Spleen (tissue), 7 donors: ENCODE measurements around the gene SNCB.

Experiments
- POLR2A ChIP-seq, 3 donors: fragments of 450-650 bp; IDR thresholded peaks; one replicate each; pipeline ENCODE4 v1.5.1; 2017; ENCODE audit warnings: antibody characterized with exemption in 3 of 3, mild to moderate bottlenecking in 1 of 3
- TF ChIP-seq, protein P1 (sequence below), 11 experiments: fragments of 200-600 bp in 7 of 11; fragments of 450-650 bp in 4 of 11; sonication (generic) in 4 of 11; IDR thresholded peaks in 8 of 11; conservative IDR thresholded peaks in 3 of 11; 1 replicate in 7 of 11; 2 replicates in 4 of 11; pipeline versions ENCODE4 v1.4.0 to v1.8.0; 2016 to 2021; ENCODE audit warnings: antibody characterized with exemption in 11 of 11, inconsistent platforms in 4 of 11, mild to moderate bottlenecking in 1 of 11
- donor health status: DM: no; HTN: no; CAD: no; lungs with moderate emphysema.
- donor health status: DM: no; HTN: no; CAD: no.
- donor health status: DM: no; HTN: no; CAD: no.

- TF ChIP-seq, protein P1, sequence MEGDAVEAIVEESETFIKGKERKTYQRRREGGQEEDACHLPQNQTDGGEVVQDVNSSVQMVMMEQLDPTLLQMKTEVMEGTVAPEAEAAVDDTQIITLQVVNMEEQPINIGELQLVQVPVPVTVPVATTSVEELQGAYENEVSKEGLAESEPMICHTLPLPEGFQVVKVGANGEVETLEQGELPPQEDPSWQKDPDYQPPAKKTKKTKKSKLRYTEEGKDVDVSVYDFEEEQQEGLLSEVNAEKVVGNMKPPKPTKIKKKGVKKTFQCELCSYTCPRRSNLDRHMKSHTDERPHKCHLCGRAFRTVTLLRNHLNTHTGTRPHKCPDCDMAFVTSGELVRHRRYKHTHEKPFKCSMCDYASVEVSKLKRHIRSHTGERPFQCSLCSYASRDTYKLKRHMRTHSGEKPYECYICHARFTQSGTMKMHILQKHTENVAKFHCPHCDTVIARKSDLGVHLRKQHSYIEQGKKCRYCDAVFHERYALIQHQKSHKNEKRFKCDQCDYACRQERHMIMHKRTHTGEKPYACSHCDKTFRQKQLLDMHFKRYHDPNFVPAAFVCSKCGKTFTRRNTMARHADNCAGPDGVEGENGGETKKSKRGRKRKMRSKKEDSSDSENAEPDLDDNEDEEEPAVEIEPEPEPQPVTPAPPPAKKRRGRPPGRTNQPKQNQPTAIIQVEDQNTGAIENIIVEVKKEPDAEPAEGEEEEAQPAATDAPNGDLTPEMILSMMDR (IDR thresholded peaks at IDR 0.05 in 8 of 11, conservative IDR thresholded peaks at IDR 0.05 in 3 of 11), result no peak
- TF ChIP-seq POLR2A (IDR thresholded peaks at IDR 0.05), result no peak
Observed at GRCh38 chr5:176647843-176648473, 17.6 kb upstream of the SNCB start.
